Activated CD4-positive, alpha-beta T cell treated with anti-CD3 and anti-CD28 coated beads for 24 hours (primary cell): ENCODE data around the gene MPRIP.

ENCODE experiments used
- DNase-seq, 2 donors: peaks; one replicate each; pipeline ENCODE4 v3.0.0-alpha.2; 2020; ENCODE audit warnings: low read depth in 2 of 2

Gene MPRIP

GRCh38 chr17:17109256-17109655, 67.0 kb downstream of the MPRIP start:
- DNase-seq: no peak

DNA sequence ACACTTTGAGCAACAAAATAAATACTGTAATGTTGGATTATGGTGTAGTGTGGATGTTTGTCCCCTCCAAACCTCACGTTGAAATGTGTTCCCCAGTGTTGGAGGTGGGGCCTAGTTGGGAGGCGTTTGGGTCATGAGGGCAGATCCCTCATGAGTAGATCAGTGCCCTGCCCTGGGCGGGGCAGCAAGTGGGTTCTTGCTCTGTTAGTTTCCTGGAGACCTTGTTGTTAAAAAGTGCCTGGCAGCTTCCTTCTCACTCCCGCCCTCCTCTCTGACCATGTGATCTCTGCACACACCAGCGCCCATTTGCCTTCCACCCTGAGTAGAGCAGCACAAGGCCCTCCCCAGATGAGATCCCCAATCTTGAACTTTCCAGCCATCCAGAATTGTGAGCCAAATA, 67.7 kb downstream of the MPRIP start:
- DNase-seq: no peak

GRCh38 chr17:17110520-17110919, 68.3 kb downstream of the MPRIP start:
- DNase-seq: no peak

GRCh38 chr17:17111401-17112393, 69.4 kb downstream of the MPRIP start:
- no peak for DNase-seq

- DNase-seq: no peak
These were observed 70.5 kb downstream of the MPRIP start for GRCh38 chr17:17112628-17113200.

DNA sequence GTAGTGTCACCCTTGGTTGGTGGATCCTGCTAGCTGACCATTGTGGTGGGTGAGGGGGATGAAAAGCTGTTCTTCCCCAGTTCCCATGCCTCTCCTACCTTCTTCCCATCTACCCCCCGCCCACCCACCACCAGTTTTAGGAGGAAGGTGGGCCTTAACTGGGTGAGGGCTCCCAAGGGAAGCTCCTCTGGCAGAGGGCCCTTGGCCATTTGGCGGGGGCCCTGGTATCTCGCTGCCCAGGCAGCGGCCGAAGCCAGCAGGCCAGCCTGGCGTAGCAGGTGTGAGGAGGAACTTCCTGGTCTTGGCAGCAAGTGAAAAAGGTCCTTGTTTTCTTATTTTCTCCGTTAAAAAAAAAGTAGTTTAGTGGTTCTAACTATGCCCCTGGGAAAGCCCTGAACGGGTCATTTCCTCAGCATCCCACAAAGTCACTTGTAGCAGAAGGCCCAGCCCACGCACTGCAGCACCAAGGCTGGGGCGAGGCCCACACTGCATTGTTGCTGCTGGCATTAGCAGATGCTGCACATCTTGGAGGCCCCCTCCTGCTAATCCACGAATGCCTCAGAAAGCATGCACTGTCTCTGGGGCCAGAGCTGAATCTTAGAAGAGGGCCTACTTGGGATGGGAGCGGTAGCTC, 72.5 kb downstream of the MPRIP start:
- no peak for DNase-seq

DNA sequence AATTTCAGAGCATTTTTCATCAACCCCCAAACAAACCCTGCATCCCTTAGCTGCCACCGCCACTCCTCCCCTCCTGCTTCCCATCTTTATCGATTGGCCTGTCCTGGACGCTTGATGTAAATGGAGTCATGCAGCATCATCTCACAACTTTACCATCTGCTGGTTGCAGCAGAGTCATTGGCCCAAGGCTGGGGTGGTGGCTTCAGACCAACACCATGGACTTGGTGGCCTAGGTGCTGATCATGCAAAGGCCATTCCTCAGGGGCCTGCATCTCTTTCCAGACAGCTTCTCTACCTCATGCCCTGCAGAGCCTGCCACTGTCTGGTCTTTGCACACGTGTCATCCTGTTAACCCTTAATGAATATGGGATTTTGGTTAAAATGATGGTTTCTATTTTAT, 73.4 kb downstream of the MPRIP start:
- no peak for DNase-seq

DNA sequence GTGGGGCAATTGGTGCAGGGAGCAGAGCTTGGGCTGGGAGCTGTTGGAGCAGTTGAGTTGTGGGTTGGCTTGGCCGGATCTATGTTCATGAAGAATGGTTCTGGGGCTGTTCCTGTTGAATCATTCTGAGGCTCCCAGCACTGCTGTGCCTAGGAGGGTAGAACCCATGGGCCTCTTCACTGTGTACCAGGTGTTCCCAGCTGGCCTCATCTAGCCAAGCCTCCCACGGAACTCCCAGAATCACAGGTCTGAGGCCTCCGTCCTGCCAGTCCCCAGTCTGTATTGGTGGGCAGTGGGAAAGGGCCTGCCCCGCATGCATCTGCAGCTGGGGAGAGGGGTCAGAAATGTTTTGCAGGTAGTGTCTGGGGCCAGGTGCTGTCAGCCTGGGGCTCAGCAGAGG, 74.1 kb downstream of the MPRIP start:
- DNase-seq: no peak

DNA sequence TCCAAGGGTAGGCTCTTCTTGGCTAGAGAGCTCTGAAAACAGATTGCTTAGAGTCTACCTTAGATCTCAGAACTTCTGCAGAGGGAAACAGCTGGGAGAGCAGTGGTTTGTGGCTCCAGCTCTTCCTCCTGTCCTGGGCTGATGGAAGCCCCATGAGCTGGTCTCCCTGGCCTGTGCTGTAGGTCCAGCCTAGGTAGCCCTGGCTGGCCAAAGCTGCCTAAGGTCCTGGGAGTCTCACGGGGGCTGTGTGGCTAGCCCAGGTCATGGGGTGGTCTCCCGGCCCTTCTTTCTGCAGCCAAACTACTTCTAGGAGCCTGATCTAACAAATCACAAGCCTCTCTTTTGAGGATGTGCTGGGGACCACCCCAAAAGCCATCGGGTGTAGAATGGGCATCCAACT, 75.7 kb downstream of the MPRIP start:
- no peak for DNase-seq

DNA sequence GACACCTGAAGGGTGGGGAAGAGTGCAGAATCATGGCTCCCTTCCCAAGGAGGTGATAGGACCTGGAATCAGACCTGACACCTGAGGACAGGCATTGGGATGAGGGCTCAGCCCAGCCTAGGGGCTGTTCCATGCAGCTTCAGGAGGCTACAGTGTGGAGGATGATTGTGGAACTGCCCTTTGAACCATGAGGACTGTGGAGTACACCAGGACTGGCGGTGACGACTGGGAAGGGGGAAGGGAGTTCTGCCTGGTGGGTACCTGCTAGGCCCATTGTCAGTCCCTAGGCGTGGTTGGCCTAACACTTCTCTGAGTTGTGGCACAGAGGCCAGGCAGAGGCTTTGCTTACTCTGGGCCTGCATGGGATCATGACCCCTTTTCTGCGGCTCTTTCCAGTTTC, 76.1 kb downstream of the MPRIP start:
- no peak for DNase-seq

DNA sequence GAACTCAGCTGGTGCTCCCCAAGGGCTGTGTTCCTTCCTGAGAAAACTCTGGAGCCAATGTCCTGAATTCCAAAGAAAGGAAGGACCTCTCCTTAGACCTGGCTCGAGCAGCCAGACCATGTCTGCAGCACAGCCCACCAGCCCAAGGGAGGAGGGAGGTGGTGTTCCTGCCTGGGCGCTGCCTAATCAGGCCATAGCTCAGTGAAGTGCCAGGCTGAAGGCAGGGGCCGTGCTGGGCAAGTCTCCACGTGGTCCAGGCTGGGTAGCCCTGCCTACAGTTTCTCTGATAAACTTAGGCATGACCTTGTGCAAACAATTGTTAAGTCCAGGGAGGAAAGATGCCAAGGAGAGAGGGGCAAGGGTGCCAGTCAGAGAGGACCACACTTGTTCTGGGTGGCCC, 76.8 kb downstream of the MPRIP start:
- DNase-seq: no peak

DNA sequence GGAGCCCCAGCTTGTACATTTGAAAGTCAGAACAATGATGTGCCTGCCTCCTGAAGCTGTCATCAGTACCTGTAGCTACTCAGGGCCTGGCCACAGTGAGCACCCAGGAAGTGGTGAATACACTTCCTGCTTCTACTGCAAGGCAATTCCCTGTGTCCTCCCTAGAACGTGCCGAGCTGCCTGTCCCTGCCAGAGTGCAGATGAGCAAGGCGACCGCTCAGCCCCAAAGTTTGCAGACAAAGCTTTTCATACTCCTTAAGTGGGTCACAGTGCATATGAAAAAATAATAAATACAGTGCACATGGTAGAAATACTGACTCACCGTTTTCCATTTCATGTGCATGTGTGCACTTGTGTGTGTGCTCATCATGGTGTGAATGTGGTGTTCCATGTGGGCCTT, 77.3 kb downstream of the MPRIP start:
- DNase-seq: peak; percentile 26 to 45

DNA sequence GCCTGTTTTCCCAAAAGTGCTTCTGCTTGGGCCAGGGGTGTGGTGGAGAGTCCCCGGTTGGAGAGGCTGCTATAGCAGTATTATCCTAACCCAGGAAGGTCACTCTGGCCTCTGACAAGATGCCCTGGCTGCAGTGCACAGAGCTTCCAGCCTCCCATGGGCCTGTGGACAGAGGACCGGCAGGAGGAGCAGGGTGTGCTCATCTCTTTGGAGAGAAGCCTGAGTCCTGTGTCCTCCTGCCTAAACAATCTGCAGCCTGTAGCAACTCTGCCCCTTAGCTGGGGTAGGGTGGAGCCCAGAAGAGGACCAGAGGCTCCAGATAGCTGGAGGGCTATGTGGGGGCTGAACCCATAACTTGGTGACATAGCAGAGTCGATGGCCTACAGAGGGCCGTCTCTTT, 78.0 kb downstream of the MPRIP start:
- DNase-seq: no peak

DNA sequence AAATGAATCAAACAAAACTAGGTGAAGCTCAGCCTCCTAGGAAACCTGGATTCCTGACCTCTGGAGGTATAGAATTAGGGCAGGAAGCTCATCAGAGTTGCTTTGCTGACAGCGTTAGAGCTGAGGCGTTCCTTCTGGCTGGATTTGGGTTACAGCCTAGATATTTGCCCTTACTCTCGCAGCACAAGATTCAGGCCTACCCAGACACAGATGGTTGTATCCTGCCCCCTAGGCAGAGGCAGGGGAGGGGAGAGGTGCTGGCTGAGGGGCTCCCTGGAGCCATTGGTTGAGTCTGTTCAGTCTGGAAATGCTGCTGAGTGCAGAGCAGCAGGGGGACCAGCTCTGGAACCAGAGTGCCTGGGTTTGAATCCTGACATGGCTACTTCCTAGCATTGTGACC, 78.4 kb downstream of the MPRIP start:
- DNase-seq: no peak

- DNase-seq: no peak
These were observed 78.9 kb downstream of the MPRIP start for GRCh38 chr17:17121162-17121561.

GRCh38 chr17:17122781-17123483, 80.7 kb downstream of the MPRIP start:
- DNase-seq: no peak

DNA sequence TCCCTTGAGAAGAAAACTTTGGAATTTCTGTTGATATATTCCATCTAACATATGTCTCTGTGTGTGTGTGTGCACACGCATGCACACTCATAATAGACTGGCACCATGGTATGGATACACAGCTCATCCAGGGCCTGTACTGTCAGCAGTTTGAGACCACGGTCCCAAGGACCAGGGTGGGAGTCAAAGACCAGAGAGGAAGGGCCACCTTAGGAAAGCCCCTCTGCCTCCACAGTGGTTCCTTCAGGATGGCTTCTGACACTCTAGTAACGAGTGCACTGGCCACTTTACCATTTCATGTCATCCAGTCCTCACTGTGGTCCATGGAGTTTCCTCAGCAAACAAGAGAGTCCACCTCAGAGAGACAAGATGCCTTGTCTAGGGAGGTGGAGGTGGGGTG, 82.1 kb downstream of the MPRIP start:
- DNase-seq: no peak

DNA sequence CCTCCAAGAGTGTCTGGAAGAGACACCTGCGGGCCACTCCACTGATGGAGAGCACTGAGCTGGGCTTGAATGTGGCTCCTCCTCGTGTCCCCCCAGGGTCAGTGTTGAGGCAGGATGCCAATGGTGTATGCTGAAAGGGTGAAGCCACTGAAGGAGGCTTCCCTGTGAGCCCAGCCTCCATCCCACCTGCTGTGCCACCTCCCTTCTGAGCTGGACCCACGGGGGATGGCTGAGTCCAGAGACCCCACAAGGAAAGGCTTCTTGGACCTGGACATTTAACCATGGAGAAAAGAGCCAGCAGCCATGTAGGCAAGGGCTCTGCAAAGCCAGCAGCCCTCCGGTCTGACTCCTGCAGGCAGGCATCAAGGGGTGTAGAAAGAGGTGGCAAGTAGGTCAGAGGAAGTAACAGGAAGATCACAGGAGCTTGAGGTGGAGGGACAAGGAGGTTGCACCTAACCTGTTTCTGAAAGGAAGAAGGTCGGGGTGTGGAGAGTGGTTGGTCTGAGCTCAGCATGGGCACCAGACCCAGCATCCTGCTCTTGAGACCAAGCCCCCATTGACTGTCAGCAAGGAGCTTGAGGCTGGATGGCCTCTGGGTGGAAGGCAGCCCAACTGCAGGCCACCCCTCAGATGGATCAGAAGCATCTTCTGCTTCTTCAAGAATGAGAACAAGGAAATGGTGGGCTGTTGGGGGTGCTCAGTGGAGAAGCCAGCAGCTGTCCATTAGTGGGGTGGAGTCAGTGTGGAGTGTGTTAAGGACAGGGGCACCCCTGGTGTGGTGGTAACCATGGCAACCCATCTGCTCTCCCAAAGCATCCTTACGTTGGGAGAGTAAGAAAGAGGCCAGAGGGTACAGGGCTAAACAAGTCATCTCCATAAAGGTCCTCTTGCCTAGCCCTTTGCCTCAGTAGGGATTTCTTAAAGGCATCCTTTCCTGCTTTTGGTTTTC, 83.2 kb downstream of the MPRIP start:
- no peak for DNase-seq

- no peak for DNase-seq
These were observed 84.2 kb downstream of the MPRIP start for GRCh38 chr17:17126131-17127110.

- DNase-seq: no peak
These were observed 84.9 kb downstream of the MPRIP start for GRCh38 chr17:17127156-17127555.
